Right lobe of liver (tissue), 4 donors: ENCODE results near the gene SPTLC2.

Experiments
- POLR2A ChIP-seq: fragments of 450-650 bp; IDR thresholded peaks from one replicate; pipeline ENCODE4 v1.6.1; 2017; ENCODE audit warnings: antibody characterized with exemption, mild to moderate bottlenecking
- TF ChIP-seq, protein P1 (sequence below), 4 donors: fragments of 200-600 bp in 3 of 4; fragments of 450-650 bp in 1 of 4; IDR thresholded peaks; one replicate each; pipeline versions ENCODE4 v1.5.1 to v1.8.0; 2016 to 2022; ENCODE audit warnings: antibody characterized with exemption in 4 of 4, mild to moderate bottlenecking in 2 of 4
- donor health status: DM: no; HTN: no; CAD: no.
- donor health status: DM: no; HTN: no; CAD: no.
- donor health status: DM: no; HTN: yes; CAD: no.

DNA sequence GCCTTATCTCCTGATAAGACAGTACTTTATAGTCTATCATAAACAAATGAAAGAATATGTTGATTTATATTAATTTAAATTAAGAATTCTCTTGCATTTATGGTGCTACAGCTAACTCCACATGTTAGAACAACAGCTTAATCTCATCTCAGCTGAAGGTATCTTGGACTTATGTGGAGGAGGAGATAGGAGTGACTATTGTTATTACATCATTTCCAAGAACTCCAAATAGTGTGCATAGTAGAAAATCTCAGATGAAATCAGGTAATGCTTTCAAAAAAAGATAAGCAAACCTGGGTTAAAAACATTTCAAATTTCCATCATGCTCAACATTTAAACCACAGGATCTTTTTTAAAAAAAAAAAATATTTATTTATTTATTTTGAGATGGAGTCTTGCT, 86.5 kb downstream of the SPTLC2 start:
- TF ChIP-seq, protein P1, sequence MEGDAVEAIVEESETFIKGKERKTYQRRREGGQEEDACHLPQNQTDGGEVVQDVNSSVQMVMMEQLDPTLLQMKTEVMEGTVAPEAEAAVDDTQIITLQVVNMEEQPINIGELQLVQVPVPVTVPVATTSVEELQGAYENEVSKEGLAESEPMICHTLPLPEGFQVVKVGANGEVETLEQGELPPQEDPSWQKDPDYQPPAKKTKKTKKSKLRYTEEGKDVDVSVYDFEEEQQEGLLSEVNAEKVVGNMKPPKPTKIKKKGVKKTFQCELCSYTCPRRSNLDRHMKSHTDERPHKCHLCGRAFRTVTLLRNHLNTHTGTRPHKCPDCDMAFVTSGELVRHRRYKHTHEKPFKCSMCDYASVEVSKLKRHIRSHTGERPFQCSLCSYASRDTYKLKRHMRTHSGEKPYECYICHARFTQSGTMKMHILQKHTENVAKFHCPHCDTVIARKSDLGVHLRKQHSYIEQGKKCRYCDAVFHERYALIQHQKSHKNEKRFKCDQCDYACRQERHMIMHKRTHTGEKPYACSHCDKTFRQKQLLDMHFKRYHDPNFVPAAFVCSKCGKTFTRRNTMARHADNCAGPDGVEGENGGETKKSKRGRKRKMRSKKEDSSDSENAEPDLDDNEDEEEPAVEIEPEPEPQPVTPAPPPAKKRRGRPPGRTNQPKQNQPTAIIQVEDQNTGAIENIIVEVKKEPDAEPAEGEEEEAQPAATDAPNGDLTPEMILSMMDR (IDR thresholded peaks at IDR 0.05), result no peak
- TF ChIP-seq POLR2A, result no peak
